GM19452 (cell line): ENCODE data around the gene COL4A2.

Experiments used
- ATAC-seq: cut with Tn5 transposase; IDR thresholded peaks from one replicate; pipeline ENCODE4 v1.9.1; 2021; ENCODE audit not compliant: unreplicated experiment

COL4A2 gene

DNA sequence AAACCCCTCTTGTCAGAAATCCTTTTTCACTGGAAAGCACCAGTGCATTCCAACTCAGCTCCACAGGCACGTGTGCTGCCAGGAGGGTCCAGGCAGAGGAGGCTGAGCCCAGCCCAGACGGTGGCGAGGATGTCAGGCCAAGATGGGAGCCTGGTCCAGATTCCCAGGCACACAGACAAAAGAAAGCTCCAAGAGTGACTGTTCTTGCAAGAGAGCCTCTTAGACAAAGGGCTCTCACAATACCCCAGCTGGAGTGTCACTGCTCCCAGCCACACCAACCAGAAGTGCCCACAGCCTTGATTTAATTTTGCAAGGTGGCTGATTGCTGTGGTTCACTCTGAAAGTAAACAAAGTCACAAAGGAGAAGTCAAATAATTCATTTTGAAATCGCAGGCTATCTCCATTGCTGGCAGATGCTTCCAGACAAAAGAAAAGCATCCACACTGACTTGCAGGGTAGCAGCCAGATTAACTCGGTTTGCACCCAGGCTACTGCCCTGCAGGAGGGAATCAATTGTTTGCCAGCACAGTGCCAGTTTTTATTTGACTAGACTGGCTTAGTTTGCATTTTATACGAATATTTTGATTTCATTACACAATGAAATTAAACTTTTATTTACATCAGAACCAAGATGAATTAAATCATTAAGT is 159.3 kb downstream of the COL4A2 start:
- ATAC-seq = no peak

DNA sequence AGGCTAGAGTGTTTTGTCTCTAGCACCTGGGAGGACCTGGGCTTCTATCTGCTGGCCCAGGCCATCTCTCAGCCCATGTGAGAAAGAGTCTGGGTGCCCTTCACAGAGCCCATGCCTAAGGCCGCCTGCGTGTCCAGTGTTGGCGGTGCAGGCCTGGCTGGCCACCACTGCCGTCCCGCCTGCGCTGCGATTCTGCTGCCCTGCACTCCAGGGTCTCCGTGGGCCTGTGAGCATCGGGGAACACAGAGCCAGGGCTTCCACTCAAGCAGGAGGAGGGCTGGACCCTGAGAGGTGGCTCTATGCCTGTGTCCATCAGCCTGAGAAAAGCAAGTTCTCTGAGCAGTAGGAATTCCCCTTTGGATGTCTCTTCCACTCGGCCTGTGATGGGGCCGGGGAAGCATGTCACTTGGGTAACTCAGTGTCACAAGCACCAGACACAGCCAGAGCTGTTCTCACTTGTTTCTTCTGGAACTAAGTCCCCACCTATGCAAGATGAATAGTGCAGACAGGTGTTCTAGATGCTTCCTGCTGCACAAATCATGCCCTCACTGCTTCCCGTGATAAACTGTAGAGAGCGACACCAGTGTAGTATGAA is 160.5 kb downstream of the COL4A2 start:
- ATAC-seq = no peak

DNA sequence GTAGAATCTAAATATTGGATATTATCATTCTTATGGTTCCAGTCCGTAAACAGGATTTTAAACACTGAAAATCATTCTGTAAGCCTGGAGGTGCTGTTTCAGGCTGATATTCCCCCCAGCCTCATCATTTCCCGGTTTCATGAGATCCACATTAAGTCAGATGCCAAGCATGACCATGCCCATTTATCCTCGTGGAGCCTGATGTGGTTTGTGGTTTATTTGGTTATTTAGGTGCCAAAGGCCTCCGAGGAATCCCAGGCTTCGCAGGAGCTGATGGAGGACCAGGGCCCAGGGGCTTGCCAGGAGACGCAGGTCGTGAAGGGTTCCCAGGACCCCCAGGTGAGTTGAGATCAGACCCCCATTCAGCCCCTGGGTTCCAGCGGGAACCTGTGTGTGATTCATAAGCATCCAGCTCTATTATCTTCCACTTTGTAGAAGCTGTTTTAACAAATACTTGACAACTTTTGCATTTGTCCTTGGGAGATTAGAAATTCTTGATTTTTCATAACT is 162.0 kb downstream of the COL4A2 start:
- ATAC-seq = no peak

DNA sequence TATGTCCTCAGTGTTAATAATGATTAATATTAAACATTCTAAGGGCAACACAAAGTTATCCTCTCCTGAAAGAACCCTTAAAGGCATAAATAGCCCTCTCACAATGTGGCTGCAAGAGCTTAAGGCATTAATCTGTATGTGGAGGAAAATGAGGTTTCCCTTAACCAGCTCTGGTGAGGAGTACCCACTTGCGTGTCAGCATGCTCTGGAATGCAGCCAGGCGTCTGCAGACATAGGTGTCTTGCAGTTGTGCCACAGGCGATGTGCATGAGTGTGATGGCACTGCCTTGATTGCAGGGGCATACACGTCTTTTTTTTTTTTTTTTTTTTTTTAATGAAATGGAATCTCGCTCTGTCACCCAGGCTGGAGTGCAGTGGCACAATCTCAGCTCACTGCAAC is 162.5 kb downstream of the COL4A2 start:
- no peak for ATAC-seq

DNA sequence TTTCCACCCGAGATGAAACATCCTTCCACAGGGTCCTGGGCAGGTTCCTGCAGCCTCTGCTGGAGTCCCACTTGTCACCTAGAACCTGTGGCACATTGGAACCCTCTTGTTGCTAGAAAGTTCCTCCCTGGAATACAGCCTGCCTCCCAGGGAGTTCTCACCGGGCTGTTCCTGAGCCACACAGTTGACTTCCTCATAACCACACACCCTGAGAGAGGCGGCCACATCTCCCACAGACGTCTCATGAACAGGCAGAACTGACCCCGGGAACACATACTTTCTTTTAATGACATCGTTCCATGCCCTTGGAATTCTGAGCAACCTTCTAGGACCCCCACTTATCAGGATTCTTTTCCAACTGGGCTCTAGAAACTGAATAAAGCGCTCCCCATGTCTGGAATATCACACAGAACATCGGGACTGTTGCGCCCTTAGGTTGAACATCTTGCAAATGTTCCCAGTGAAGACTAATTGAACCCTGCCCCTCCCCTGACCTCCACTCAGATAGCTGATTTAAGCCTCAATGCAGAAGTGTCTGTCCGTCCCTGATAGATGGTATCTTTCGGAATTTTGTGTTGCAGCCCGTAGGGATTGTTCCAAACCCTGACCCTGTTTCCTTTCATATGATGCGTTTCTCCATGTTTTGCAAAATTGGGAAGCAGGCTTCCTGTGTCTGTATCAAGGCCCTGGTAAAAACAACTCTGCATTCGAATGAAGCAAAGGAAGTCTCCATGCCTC is 163.4 kb downstream of the COL4A2 start:
- ATAC-seq = no peak

DNA sequence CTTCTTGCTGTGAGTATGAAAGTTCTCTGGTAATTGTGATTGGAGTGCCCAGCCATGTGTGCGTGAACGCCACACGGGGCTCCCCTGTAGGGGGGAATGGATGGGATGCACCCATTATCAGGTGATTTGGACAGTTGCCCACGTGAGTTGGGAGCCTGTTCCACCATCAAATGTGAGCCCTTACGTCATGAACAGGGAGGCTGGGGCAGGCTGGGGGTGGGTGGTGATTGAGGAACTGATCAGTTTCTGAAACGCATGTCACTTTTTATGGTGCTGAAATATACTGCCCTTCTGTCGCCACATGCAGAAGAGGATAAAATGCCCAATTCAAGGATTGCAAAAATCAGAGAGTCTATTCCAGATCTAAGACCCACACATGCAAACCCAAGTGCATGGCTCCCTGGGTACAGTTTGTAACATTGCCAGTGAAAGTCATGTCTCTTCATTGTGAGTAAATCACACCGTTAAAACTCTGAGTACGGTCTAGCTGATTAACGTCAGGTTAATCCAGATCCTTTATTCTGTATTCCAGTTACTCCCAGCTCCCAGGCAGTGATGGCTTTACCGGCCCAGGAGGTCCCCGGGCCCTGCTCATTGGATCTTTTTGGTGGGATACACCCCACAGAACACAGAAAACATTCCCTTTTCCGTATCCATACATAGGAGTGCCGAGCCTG is 164.2 kb downstream of the COL4A2 start:
- ATAC-seq = peak; percentile 50

DNA sequence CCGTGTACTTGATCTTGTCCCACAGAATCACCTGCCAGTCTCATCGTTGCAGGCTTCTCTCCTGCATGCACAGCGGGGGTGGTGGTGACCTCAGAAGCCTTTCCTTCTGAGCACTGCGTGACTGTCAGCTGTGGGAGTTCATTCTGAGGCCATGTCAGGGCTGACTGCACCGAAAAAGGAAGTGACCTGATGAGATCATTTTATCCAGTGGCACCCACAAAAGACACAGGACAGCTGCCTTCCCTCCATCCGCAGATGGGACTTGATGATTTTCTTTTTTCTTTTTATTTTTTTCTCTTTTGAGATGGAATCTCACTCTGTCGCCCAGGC is 164.7 kb downstream of the COL4A2 start:
- ATAC-seq = peak; percentile 98

DNA sequence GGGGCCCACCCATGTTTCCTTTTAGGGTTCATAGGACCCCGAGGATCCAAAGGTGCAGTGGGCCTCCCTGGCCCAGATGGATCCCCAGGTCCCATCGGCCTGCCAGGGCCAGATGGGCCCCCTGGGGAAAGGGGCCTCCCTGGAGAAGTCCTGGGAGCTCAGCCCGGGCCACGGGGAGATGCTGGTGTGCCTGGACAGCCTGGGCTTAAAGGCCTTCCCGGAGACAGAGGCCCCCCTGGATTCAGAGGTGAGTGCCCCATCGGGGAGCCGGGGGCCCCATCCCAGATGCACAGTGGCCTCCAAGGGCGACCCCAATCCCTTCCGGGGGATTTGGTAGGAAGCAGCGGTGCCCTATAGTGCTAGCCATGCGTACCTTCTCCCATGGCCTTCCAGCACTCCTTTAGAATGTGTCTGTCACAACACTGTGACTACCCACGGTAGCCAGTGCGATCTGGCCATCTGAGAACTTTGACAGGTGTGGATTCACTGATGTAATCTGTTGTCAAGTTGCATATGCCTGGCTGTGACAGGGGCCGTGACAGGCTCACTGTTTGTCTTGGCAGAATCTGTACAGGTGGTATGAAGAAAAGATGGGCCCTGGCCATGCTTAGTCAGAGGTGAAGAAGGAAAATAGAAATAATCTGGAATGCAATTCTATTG is 165.9 kb downstream of the COL4A2 start:
- ATAC-seq = no peak

DNA sequence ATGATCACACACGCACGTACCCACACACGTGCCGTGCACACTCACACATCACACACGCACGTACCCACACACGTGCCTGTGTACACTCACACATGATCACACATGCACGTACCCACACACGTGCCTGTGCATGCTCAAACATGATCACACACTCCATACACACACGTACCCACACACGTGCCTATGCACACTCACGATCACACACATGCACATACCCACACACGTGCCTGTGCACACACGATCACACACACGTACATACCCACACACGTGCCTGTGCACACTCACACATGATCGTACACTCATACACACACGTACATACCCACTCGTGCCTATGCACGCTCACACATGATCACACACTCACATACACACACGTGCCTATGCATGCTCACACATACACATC is 167.6 kb downstream of the COL4A2 start:
- ATAC-seq = no peak

DNA sequence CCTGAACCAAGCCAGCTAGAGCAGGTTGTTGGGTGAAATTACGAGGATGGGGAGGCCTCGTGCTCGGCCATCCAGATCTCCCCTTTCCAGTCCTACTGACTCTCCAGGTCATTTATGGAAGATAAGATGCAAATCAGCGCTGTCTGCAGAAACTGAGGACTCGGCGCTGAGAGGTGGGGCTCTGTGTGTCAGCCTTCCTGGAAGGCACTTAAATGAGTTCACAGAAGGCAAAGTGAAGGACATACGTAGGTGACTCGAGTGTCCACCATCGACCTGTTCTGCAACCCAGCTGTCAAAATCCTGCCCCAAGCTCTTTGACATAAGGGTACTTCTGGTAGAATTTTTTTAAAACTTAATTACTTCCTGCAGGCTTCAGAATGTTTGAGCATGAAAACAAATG is 168.0 kb downstream of the COL4A2 start:
- ATAC-seq = no peak

DNA sequence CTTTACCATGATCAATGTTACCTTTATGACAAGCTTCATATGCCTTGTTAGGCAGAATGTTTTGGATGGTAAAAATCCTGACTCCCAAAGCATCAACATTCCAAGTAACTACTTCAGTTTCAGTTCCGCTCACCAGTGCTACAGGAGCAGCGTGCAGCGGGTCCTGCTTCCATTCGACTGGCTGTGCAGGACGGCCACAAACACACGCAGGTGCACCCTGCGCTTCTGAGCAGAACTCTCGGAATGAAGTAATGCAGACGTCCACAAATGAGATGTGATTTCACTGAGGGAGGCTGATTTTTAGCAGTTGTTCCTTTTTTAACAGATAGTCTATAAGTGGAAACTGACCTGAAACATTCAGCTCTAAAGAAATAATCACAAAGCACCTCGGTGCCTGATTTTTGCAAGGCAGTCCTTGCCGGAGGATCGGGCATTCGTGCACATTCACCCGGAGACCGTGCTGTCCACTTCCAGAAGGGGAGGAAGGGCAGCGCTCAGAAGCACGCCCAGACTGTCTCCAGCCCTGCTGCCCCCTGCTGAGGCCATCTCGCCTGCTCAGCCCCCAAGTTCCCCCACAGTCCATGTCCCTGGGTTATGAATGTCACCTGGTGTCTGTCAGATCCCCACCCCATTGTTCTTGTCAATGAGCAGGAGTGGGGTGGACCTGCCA is 168.6 kb downstream of the COL4A2 start:
- no peak for ATAC-seq

DNA sequence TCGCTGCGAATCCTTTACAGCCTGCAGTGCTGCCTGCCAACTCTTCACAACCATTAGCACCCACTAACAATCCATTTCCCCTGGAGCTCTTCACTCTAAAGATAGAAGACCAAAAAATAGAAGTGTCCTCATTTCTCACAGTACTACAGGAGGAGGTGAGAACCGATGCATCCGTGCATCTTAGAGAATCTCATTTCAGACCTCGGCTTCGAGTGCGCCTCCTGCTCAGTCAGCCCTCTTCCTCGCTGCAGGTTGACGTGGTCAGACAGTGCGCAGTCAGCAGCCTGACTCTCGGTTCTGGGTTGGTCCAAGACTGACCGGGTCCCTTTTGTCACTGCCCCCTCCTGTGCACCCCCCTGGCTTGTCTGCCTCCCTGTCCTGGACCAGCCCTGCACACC is 169.1 kb downstream of the COL4A2 start:
- no peak for ATAC-seq

DNA sequence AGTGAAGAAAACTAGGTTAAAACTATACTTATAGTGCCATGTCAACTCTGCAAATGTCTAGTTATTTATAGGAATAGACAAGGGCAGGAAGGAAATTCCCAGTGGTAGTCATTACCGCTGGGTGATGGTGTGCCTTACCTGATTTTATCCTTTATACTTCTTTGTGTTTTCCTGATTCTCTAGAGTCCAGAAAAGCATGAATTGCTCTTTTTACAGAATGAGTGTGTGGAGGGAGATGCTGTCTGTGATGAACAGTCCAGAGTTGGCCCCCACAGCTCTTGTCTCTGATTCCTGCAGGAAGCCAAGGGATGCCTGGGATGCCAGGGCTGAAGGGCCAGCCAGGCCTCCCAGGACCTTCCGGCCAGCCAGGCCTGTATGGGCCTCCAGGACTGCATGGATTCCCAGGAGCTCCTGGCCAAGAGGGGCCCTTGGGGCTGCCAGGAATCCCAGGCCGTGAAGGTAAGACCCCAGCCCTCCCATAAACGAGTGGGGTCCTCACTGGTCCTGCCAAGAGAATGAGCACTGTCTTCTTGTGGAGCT is 170.7 kb downstream of the COL4A2 start:
- no peak for ATAC-seq

DNA sequence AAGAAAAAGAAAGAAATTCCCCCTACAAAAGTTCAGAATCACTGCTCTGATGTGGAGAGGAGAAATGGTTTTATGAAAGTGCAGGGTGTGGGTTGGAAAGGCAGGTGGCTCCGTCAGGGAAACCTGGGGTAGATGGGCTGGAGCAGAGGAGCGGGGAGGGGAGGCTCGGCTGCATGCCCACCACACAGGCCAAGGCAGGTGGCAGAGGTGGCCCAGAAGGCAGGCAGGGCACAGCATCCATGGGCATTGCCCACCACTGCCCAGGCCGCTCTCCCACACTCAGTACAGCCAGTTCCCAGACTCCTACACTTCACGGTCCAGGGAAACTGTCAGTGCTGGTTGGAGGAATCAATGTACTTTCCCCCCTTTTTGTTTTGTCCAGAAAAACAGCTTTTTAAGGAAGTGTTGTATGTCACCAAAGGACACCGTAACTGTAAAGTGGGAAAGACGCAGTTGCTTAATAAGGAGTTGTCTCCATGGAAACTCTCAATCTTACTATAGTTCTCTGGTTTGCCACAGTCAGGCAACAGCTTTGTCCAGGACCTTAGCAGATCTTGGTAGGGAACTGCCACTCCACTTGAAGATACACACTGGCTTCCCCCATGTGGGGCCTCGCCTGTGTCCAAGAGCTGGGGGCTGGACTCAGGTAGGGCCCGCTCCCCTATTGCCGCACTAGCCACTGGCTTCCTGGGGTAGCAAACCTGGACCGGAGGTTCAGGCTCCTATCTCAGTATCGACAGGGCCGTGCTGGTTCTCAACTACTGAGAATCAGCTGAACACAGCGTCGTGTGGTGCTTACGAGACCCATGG is 171.5 kb downstream of the COL4A2 start:
- ATAC-seq = no peak

DNA sequence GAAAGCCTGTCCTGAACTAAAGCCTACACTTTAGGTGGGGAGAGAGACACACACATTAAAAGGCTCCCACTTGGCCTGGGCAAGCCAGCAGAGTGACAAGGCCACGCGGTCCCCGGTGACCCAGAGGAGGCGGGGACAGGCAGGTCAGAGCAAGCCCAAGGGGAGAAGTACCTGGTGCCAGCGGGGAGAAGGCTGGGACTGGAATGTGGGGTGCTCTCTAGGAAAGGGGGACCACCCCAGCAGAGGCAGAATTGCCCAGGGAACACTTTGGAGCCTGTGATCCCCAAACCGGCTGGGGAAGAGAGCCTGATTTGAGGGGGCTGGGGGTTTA is 172.1 kb downstream of the COL4A2 start:
- no peak for ATAC-seq

DNA sequence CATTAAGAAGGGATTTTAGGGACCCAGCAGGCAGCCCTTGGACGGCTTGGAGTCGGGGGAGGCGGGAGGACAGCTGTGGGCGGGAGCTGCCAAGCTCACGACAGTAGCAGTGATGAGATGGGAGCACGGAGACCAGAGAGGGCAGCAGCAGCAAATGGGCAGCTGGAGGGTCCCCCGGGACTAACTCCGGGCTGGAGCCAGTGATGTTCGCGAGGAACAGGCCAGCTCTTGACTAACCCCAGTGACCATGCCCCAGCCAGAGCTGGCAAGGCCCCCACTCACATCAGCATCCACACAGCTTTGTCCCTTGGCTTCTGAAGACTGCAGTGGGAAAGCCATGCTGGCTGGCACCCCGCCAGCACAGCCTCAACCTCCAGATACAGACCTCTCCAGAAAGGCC is 172.6 kb downstream of the COL4A2 start:
- ATAC-seq = no peak

DNA sequence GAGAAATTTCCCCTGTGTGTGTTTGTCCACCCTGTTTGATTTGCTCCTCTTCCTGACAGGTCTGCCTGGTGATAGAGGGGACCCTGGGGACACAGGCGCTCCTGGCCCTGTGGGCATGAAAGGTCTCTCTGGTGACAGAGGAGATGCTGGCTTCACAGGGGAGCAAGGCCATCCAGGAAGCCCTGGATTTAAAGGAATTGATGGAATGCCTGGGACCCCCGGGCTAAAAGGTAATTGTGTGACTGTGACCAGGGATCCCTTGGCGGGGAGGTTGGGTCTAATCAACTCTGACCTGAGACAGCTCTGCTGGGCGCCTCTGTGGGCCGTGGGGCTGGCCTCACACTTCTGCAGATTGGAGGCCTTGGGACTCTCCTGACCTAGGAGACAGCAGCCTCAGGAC is 173.1 kb downstream of the COL4A2 start:
- ATAC-seq = no peak

DNA sequence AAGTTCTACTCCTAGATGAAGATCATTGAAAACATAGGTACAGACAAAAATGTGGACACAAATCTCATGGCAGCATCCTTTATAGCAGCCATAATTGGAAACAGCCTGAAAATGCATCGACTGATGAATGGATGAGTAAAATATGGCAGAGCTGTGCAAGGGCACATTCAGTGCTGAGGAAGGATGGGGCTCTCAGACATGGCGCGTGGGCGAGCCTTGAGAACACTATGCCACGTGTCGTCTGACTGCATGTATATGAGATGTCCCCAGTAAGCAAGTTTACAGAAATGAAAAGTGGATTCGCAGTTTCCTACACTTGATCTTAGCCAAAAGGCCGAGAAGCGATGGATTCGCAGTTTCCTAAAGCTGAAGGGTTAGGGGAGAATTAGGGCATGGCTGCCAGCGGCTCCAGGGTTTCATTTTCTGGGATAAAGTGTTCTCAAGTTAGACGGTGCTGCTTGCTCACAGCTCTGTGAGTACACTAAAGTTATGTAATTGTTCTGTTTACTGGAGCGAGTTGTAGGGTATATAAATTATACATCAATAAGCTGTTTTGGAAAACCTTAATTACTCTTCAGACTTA is 176.4 kb downstream of the COL4A2 start:
- no peak for ATAC-seq

DNA sequence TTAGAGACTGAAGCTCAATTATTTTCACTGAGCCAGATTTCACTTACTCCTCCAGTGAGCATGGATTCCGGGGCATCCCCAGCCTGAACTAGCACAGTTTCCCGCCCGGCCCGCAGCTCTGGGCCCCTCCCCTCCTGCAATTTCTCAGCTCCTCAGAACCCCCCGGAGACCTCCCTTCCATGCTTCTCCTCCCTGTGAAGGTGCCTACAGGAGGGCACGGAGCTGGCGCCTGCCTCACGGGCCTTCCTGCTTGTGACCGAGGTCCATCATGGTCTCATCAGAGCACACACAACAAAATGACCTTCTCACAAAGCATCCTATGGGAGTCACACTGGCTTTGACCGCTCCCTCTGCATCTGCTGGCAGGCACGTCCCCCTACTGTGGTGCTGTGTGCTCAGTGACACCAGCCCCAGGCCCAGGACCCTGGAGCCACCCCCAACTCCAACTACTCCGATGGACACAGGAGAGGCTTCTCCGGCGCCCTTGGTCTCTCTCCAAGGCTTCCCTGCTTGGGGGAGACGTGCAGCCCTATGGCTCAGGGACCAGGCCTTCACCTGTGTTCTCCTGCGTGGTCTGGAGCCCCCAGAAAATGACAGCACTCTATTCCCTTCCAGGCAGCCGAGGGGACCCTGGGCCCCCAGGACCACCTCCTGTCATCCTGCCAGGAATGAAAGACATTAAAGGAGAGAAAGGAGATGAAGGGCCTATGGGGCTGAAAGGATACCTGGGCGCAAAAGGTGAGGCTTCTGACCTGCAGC is 177.4 kb downstream of the COL4A2 start:
- ATAC-seq = no peak
